ENCODE data around the gene ALG3. TPM values are rescaled to one million over a fixed set of nuclear protein-coding genes. Genes with fewer than 3 reads are reported as not detected.
"Not testable (repeated sequence)": the region's sequence is repeated elsewhere in the genome, so short reads cannot be mapped to it uniquely, and the experiment has no call there.

ALG3 gene
- total and polyA plus RNA-seq, 8 donors = 24.7 to 57.2 (median 30.8) TPM

DNA sequence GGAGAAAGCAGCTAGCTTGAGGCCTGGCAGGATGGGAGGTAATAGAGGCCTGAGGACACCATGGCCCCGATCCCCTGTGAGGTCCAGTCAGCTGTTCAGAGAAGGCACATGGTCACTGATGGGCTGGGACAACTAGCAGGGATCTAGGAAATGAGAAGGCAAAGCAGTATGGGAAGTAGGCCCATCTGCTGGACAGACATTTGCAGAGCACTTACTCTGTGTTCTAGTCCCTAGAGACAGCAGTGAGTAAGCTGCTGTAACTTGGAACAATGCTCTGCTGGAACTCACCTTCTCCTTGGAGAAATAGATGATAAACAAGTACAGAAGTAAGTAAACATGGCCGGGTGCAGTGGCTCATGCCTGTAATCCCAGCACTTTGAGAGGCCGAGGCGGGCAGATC is 34.2 kb upstream of the ALG3 start:
- no peaks in the 10 kb centered on the region for H3K36me3 ChIP-seq
- no peak for ATAC-seq
- H3K9me3 ChIP-seq = no peaks in the 10 kb centered on the region
- intact Hi-C loops (cut with DNase I) = no loop called here
- H3K4me3 ChIP-seq = no peak overlapping the region
- no peak for TF ChIP-seq CTCF (IDR thresholded peaks at IDR 0.05)
- no peak for DNase-seq
- H3K27me3 ChIP-seq = peaks cover 0 to 16% of the 10 kb centered on the region in 2 donors
- H3K4me1 ChIP-seq = no peaks in the 10 kb centered on the region
- no peak overlapping the region for H3K27ac ChIP-seq

- Histone ChIP-seq H3K9me3 (no peaks in the 10 kb centered on the region), H3K27me3 (peaks cover 24 to 54% of the 10 kb centered on the region in 2 donors), H3K4me3 (no peak overlapping the region), H3K36me3 (no peaks in the 10 kb centered on the region), H3K4me1 (no peaks in the 10 kb centered on the region), H3K27ac (no peak overlapping the region)
- no peak for TF ChIP-seq CTCF (IDR thresholded peaks at IDR 0.05)
- intact Hi-C loops (cut with DNase I) = no loop called here
- DNase-seq = no peak
- no peak for ATAC-seq
Measured at GRCh38 chr3:184277366-184277765, 28.6 kb upstream of the ALG3 start.

DNA sequence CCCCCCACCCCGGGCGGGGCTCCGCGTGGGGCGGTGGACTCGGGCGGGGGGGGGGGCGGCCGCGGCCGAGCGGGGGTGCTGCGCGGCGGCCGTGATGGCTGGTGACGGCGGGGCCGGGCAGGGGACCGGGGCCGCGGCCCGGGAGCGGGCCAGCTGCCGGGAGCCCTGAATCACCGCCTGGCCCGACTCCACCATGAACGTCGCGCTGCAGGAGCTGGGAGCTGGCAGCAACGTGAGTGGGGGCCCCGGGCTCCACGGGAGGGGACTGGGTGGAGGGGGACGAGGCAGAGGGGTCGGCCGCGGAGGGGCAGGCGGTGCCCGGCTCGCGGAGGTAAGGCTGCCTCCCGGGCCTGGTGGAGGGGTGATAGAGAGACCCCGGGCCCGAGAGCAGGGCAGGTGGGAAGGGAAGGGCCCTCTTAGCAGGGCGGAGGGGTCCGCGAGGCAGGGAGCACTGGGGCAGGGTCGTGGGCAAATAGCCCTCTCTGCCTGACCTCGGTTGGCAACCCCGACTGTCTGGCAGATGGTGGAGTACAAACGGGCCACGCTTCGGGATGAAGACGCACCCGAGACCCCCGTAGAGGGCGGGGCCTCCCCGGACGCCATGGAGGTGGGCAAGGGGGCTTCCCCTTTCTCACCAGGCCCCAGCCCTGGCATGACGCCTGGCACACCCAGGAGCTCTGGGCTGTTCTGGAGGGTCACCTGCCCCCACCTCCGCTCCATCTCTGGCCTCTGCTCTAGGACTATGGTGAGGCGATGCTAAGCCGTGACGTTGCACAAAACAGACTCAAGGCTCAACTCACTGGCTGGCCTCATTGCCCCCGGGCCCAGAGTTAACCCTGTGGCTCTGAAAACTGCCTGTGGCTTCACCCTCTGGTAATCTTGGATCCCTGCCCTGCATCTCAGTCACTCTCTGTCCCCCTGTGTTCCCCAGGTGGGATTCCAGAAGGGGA is 27.5 kb upstream of the ALG3 start, which contains the start of gene ECE2:
Gene ECE2, plus strand, starts transcription at position 62 of the 950 bp plus-strand sequence. Its CDS starts 132 bp downstream, at position 194.
- H3K9me3 ChIP-seq = no peaks in the 10 kb centered on the region
- no peak for DNase-seq
- no peaks in the 10 kb centered on the region for H3K4me1 ChIP-seq
- no peak for TF ChIP-seq CTCF (IDR thresholded peaks at IDR 0.05)
- H3K27me3 ChIP-seq = peaks cover 24 to 58% of the 10 kb centered on the region in 2 donors
- ATAC-seq = no peak
- H3K4me3 ChIP-seq = no peak within 1 kb of the TSS
- intact Hi-C loops (cut with DNase I) = no loop called here
- H3K36me3 ChIP-seq = no peaks in the 10 kb centered on the region
- H3K27ac ChIP-seq = no peak within 1 kb of the TSS

DNA sequence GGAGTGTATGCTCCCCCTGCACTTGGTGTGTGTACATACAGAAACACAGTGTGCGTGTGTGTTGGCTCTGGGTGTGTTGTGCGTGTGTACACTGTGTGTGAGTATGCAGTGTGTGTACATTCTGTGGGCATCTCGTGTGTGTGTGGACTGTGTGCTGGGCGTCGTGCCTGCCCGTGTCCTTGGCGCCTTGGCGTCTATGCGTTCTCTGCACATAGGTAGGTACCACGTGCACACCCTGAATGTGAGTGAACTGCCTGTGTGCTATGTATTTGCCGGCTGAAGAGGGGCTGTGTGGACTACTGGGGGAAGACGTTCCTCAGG is 26.6 kb upstream of the ALG3 start:
- Histone ChIP-seq H3K9me3 (no peaks in the 10 kb centered on the region), H3K27me3 (peaks cover 24 to 67% of the 10 kb centered on the region in 2 donors), H3K4me1 (no peaks in the 10 kb centered on the region), H3K36me3 (no peaks in the 10 kb centered on the region), H3K27ac (no peak overlapping the region), H3K4me3 (no peak overlapping the region)
- no peak for TF ChIP-seq CTCF (IDR thresholded peaks at IDR 0.05)
- ATAC-seq = no peak
- intact Hi-C loops (cut with DNase I) = no loop called here
- DNase-seq = no peak

DNA sequence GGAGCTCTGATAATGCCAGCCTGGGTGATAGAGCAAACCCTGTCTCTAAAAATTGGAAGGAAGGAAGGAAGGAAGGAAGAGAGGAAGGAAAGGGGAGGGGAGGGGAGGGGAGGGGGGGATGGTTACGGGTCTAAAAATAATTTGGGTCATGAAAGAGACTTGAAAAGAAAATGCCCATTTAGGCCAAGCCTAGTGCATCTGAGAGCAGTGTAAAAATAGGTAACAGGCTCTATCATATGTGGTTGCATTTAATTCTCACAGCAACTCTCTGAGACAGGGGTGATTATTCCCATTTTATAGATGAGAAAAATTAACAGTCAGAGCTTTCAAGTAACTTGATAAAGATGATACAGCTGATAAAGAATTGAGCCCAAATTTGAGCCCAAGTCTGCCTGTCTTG is 23.5 kb upstream of the ALG3 start:
- DNase-seq (no peak), ATAC-seq (no peak)
- no peak overlapping the region for H3K4me3 ChIP-seq
- no peak overlapping the region for H3K27ac ChIP-seq
- H3K27me3 ChIP-seq = peaks cover 24 to 71% of the 10 kb centered on the region in 2 donors
- no peaks in the 10 kb centered on the region for H3K36me3 ChIP-seq
- no peak for TF ChIP-seq CTCF (IDR thresholded peaks at IDR 0.05)
- intact Hi-C loops (cut with DNase I) = no loop called here
- H3K4me1 ChIP-seq = no peaks in the 10 kb centered on the region
- H3K9me3 ChIP-seq = no peaks in the 10 kb centered on the region

GRCh38 chr3:184267249-184267648 is 18.5 kb upstream of the ALG3 start:
- H3K27ac ChIP-seq; H3K9me3 ChIP-seq; H3K4me3 ChIP-seq; intact Hi-C loops (cut with DNase I); ATAC-seq; H3K4me1 ChIP-seq; H3K36me3 ChIP-seq; DNase-seq: not testable (repeated sequence)
- H3K27me3 ChIP-seq = peaks cover 6 to 74% of the 10 kb centered on the region in 2 donors
